KG1 (cell line): ENCODE data around the gene TRMT112.
"Not testable (repeated sequence)": the region's sequence is repeated elsewhere in the genome, so short reads cannot be mapped to it uniquely, and the experiment has no call there.

Source experiments
- DNase-seq: peaks from one replicate; lab custom pipeline; 2025; lab: John Stamatoyannopoulos, UW

The TRMT112 gene

GRCh38 chr11:64331569-64332371 is 14.4 kb upstream of the TRMT112 start:
- DNase-seq: peak; percentile 97

DNA sequence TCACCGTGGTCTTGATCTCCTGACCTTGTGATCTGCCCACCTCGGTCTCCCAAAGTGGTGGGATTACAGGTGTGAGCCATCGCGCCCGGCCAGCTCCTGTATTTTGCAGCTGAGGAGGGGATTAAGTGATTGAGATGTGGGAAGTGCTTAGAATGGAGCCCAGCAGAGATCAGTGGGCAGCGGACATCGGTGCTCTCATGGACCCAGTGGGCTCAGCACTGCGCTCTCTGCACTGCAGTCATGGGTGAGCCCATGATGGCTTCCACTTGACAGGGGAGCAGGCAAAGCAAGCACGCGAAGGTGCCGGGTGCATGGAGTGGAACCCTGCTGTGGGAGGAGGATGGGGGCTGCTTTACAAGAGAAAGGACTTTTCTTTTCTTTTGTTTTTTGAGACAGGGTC is 13.5 kb upstream of the TRMT112 start:
- no peak for DNase-seq

- DNase-seq: no peak
Measured at GRCh38 chr11:64327993-64328392, 10.6 kb upstream of the TRMT112 start.

DNA sequence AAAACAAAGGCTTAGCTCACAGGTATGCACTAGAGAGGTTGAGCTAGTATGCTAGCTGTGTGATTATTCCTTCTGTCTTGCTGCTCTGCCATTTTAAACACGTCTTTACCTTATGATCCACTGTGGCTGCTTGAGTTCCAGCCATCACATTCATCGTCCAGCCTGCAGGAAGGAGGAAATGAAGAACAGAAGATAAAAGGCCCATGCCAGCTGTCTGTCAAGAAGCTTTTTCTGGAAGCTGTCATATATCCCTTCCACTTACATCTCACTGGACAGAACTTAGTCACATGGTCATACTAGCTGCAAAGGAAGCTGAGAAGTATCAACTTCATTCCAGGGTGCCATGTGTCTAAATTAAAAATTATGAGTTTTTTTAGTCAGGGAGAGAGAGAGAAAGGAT is 10.0 kb upstream of the TRMT112 start:
- no peak for DNase-seq

GRCh38 chr11:64324692-64325469 is 7.5 kb upstream of the TRMT112 start:
- DNase-seq: no peak

- not testable (repeated sequence) for DNase-seq
Measured at GRCh38 chr11:64323984-64324383, 6.6 kb upstream of the TRMT112 start.

DNA sequence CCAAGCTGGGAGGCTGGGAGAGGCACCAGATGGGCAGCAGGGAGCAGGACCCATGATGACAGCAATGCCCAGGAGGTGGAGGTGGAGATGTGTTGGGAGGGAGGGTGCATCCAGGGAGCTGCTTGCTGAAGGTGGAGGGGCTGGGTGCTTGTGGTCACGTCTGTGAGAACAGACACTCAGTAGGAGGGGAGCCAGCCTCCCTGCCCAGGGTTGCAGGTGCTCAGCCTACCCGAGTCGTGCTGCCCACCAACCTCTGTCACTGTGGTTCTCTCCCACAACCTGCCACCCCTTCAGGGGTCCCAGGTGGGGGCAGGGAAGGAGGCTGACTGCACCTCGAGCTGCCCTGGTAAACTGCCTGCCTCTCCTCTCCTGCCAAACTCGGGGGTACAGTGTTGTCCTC is 6.0 kb upstream of the TRMT112 start:
- no peak for DNase-seq

- no peak for DNase-seq
Measured at GRCh38 chr11:64322925-64323260, 5.5 kb upstream of the TRMT112 start.

GRCh38 chr11:64321533-64321932 is 4.2 kb upstream of the TRMT112 start:
- no peak for DNase-seq

DNA sequence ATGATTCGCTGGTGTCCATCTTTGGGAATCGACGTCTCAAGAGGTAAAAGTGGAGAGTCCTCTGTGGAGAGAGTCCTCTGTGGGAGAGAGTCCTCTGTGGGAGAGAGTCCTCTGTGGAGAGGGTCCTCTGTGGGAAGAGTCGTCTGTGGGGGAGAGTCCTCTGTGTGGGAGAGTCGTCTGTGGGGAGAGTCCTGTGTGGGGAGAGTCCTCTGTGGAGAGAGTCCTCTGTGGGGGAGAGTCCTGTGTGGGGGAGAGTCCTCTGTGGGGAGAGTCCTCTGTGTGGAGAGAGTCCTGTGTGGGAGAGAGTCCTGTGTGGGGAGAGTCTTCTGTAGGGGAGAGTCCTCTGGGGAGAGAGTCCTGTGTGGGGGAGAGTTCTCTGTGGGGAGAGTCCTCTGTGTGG is 3.7 kb upstream of the TRMT112 start:
- no peak for DNase-seq

GRCh38 chr11:64320556-64320955 is 3.2 kb upstream of the TRMT112 start:
- no peak for DNase-seq

DNA sequence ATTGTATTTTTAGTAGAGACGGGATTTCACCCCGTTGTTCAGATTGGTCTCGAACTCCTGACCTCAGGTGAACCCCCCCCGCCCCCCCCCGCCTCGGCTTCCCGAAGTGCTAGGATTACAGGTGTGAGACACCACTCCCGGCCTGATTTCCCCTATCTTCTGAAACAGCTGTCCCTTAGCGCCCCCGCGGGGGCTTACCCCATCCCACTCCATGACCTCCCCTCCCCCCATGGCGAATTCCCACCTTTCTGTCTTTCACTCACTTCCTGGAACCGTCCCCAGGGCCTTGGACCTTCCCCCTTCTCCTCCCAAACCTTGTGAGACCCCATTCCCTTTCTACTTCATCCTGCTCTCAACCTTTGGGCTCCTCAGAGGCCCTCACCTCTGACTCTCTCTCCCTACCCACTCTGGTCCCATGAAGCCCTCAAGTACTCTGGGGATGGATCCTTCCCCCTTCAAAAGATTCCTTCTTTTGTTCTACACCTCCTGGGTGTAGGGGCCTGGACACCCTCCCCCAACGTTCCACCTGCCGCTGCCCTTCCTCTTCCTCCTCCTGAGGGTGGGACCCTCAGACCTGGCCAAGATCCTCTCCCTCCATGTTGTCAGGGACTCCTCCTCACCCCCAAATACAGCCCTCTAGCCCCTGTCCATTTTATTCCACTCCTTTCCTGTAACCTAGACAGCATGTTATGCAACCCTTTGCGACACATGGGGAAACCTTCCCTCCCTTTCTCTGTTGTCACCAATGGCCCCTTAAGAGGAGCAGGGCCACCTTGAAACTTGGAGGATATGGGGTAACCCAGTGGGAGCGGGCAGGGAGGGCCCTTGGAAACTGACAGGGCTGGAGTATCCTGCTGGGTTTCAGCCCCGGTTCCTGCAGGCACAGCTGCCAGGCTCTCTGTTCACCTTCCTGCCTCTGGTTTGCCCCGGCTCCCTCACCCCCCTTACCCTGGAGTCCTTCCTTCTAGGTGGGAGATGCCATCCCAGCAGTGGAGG is 1.7 kb upstream of the TRMT112 start:
- no peak for DNase-seq

DNA sequence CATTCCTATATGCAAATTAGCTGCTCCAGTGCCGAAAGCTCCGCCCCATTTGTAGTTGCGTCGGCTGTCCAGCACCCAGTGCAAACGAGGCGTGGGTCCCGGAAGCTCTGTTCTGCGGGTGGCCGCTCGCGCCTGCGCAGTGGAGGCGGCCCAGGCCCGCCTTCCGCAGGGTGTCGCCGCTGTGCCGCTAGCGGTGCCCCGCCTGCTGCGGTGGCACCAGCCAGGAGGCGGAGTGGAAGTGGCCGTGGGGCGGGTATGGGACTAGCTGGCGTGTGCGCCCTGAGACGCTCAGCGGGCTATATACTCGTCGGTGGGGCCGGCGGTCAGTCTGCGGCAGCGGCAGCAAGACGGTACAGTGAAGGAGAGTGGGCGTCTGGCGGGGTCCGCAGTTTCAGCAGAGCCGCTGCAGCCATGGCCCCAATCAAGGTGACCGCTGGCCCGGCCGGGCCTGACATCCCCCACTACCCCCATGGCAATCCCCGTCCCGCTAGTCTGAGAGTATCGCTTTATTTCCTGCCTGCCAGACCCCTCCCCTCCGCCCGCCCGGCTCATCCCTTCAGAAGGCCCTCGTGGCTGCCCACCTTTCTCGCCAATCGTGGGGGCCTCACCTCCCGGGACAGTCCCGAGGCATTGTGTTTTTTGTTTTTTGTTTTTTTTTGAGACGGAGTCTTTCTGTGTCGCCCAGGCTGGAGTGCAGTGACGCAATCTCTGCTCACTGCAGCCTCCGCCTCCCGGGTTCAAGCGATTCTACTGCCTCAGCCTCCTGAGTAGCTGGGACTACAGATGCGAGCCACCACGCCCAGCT is 804 bp upstream of the TRMT112 start, which contains the start of gene PRDX5:
Gene PRDX5 (plus strand): TSS at position 161 of the 805 bp plus-strand sequence. CDS start 95 bp downstream, at position 256.
- DNase-seq: peak; percentile 97

- DNase-seq: no peak
Measured at GRCh38 chr11:64316672-64317324, 561 bp downstream of the TRMT112 start.

DNA sequence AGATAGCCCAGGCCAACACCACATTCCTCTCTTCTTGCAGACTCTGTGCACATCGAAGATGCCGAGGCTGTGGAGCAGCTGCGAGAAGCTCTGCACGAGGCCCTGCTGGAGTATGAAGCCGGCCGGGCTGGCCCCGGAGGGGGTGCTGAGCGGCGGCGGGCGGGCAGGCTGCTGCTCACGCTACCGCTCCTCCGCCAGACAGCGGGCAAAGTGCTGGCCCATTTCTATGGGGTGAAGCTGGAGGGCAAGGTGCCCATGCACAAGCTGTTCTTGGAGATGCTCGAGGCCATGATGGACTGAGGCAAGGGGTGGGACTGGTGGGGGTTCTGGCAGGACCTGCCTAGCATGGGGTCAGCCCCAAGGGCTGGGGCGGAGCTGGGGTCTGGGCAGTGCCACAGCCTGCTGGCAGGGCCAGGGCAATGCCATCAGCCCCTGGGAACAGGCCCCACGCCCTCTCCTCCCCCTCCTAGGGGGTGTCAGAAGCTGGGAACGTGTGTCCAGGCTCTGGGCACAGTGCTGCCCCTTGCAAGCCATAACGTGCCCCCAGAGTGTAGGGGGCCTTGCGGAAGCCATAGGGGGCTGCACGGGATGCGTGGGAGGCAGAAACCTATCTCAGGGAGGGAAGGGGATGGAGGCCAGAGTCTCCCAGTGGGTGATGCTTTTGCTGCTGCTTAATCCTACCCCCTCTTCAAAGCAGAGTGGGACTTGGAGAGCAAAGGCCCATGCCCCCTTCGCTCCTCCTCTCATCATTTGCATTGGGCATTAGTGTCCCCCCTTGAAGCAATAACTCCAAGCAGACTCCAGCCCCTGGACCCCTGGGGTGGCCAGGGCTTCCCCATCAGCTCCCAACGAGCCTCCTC is 1.5 kb downstream of the TRMT112 start:
- not testable (repeated sequence) for DNase-seq

- no peak for DNase-seq
Measured at GRCh38 chr11:64314805-64315561, 2.4 kb downstream of the TRMT112 start.

GRCh38 chr11:64314146-64314804 is 3.1 kb downstream of the TRMT112 start:
- no peak for DNase-seq

DNA sequence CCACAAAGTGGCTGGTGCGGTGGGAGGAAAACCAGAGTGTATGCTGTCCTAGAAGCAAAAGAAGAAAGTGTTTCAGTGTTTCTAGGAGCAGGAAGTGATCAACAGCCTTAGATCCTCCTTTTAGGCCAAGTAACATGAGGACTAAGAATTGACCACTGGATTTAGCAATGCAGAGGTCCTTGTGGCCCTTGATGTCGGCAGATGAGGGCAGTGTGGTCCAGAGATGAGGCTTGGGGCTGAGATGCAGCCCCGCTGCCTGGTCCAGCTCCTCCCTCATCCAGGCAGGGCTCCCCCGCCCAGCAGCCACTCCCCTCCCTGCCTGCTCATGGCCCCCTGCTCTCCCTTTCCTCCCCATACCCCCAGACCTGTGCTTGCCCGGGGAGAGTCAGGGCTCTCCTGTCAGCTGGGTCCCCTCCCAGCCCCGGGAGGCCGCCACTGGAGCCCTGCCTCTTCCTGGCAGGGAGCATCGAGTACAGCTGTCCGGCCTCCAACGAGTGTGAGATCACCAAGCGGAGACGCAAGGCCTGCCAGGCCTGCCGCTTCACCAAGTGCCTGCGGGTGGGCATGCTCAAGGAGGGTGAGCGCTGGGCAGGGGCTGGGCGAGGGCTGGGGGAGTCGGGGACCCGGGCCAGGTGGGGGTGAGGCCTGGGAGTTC is 3.7 kb downstream of the TRMT112 start:
- DNase-seq: no peak
